ENCODE results near the gene TFB2M.
"Not testable (repeated sequence)": the region's sequence is repeated elsewhere in the genome, so short reads cannot be mapped to it uniquely, and the experiment has no call there.

TFB2M gene

DNA sequence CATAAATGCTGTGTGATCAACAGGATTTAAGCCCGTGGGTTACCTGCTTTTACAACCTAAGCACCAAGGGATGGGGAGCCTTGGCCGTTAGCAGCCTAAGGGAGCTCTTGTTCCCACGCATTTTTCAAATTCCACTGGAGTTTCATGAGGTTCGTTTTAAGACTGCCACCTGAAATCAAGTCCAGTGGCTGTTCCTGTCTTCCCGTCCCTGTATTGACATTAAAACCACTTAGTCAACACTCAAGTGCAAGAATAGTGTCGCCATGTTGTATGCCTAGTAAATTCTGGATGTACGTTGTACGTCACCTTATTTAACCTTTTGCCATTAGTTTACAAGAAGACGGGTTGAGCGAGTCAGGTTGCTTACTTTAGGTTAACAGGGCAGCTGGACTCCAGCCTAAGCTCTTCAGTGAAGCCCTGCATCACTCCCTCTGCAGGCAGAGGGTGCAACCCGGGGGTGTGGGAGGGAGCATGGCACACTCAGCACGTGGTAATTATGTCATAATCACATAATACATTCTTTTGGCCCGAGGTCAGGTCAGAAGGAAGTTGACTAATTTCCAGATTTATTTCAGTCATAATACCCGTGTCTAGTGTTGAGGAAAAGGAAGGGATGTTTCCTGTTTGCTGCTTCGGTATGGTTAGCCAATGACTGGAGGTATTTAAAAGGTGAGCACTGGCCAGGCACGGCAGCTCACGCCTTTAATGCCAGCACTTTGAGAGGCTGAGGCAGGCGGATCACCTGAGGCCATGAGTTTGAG lies 42.7 kb upstream of the TFB2M start:
- TF ChIP-seq, protein P1, sequence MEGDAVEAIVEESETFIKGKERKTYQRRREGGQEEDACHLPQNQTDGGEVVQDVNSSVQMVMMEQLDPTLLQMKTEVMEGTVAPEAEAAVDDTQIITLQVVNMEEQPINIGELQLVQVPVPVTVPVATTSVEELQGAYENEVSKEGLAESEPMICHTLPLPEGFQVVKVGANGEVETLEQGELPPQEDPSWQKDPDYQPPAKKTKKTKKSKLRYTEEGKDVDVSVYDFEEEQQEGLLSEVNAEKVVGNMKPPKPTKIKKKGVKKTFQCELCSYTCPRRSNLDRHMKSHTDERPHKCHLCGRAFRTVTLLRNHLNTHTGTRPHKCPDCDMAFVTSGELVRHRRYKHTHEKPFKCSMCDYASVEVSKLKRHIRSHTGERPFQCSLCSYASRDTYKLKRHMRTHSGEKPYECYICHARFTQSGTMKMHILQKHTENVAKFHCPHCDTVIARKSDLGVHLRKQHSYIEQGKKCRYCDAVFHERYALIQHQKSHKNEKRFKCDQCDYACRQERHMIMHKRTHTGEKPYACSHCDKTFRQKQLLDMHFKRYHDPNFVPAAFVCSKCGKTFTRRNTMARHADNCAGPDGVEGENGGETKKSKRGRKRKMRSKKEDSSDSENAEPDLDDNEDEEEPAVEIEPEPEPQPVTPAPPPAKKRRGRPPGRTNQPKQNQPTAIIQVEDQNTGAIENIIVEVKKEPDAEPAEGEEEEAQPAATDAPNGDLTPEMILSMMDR (IDR thresholded peaks at IDR 0.05; ENCODE audit: insufficient read depth, low read length, poor library complexity, severe bottlenecking), result no peak
- no peak for TF ChIP-seq EZH2phosphoT487 (conservative IDR thresholded peaks at IDR 0.05; ENCODE audit: low read length)
- Histone ChIP-seq H3K27ac (ENCODE audit: low read depth, low read length) (no peak overlapping the region), H3K79me2 (ENCODE audit: insufficient read depth, low read length) (peaks cover 54% of the 10 kb centered on the region), H3K27me3 (ENCODE audit: low read length) (no peaks in the 10 kb centered on the region), H3K9me3 (ENCODE audit: insufficient read depth, low read length) (no peaks in the 10 kb centered on the region), H3K36me3 (ENCODE audit: low read length) (no peaks in the 10 kb centered on the region), H3K9me2 (replicated peaks; ENCODE audit: insufficient read depth, low read length) (no peaks in the 10 kb centered on the region), H4K20me1 (ENCODE audit: low read depth, low read length) (peaks cover 11% of the 10 kb centered on the region; the same call in 1 of the 2 replicates), H3F3A (ENCODE audit: insufficient read depth) (no peaks in the 10 kb centered on the region), H2AFZ (ENCODE audit: low read depth, low read length, severe bottlenecking) (no peak overlapping the region), H3K9ac (ENCODE audit: low read length) (no peak overlapping the region), H3K4me2 (ENCODE audit: low read depth, low read length, poor library complexity, severe bottlenecking) (no peak overlapping the region), H3K4me3 (ENCODE audit: insufficient read depth, low read length, poor library complexity, severe bottlenecking) (no peak overlapping the region)

DNA sequence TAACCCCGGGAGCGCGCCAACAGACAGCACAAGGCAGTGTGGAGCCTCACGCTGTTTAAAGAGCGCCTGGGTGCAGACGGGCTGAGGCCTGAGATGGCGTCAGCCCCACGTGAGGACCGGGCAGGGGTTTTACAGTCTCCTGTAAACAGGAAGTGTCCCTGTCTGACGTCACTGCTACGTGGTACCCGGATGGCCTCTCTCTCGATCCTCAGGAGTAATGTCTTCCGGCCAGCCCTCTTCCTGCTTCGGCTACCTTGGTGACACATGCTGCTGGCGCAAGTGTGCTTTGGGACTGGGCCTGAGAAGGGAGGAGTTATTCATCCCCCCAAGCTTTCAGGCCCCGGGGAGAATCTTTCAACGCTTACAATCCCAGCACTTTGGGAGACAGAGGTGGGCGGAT lies 41.4 kb upstream of the TFB2M start:
- Histone ChIP-seq H4K20me1 (ENCODE audit: low read depth, low read length) (peaks cover 15% of the 10 kb centered on the region; the same call in 1 of the 2 replicates), H2AFZ (ENCODE audit: low read depth, low read length, severe bottlenecking) (no peak overlapping the region), H3K27ac (ENCODE audit: low read depth, low read length) (no peak overlapping the region), H3K79me2 (ENCODE audit: insufficient read depth, low read length) (peaks cover 63% of the 10 kb centered on the region), H3K27me3 (ENCODE audit: low read length) (no peaks in the 10 kb centered on the region), H3K9me3 (ENCODE audit: insufficient read depth, low read length) (no peaks in the 10 kb centered on the region), H3K9ac (ENCODE audit: low read length) (no peak overlapping the region), H3K9me2 (replicated peaks; ENCODE audit: insufficient read depth, low read length) (no peaks in the 10 kb centered on the region), H3K4me3 (ENCODE audit: insufficient read depth, low read length, poor library complexity, severe bottlenecking) (no peak overlapping the region), H3K36me3 (ENCODE audit: low read length) (no peaks in the 10 kb centered on the region), H3F3A (ENCODE audit: insufficient read depth) (no peaks in the 10 kb centered on the region), H3K4me2 (ENCODE audit: low read depth, low read length, poor library complexity, severe bottlenecking) (no peak overlapping the region)
- TF ChIP-seq, protein P1 (IDR thresholded peaks at IDR 0.05; ENCODE audit: insufficient read depth, low read length, poor library complexity, severe bottlenecking), result no peak
- no peak for TF ChIP-seq EZH2phosphoT487 (conservative IDR thresholded peaks at IDR 0.05; ENCODE audit: low read length)

DNA sequence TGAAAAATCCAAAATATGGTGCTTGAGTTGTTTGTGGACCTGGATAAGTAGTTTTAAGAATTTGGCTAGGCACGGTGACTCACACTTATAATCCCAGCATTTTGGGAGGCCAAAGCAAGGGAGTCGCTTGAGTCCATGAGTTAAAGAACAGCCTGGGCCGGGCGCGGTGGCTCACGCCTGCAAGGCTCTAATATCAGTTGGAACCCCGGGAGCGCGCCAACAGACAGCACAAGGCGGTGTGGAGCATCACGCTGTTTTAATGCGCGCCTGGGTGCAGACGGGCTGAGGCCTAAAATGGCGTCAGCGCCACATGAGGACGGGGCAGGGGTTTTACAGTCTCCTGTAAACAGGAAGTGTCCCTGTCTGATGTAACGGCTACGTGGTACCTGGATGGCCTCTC lies 39.2 kb upstream of the TFB2M start:
- not testable (repeated sequence) for H3K27me3 ChIP-seq (ENCODE audit: low read length); H3K4me3 ChIP-seq (ENCODE audit: insufficient read depth, low read length, poor library complexity, severe bottlenecking); H4K20me1 ChIP-seq (ENCODE audit: low read depth, low read length); H3K9ac ChIP-seq (ENCODE audit: low read length); H3K9me2 ChIP-seq (replicated peaks; ENCODE audit: insufficient read depth, low read length); H3K9me3 ChIP-seq (ENCODE audit: insufficient read depth, low read length); H3F3A ChIP-seq (ENCODE audit: insufficient read depth); H3K36me3 ChIP-seq (ENCODE audit: low read length); H3K27ac ChIP-seq (ENCODE audit: low read depth, low read length); H3K4me2 ChIP-seq (ENCODE audit: low read depth, low read length, poor library complexity, severe bottlenecking); H2AFZ ChIP-seq (ENCODE audit: low read depth, low read length, severe bottlenecking)
- H3K79me2 ChIP-seq (ENCODE audit: insufficient read depth, low read length), result peaks cover 56% of the 10 kb centered on the region

- H3K79me2 ChIP-seq (ENCODE audit: insufficient read depth, low read length), result peaks cover 64% of the 10 kb centered on the region
- no peaks in the 10 kb centered on the region for H3K9me3 ChIP-seq (ENCODE audit: insufficient read depth, low read length)
- H3K27me3 ChIP-seq (ENCODE audit: low read length), result no peaks in the 10 kb centered on the region
- H3F3A ChIP-seq (ENCODE audit: insufficient read depth), result no peaks in the 10 kb centered on the region
- H3K36me3 ChIP-seq (ENCODE audit: low read length), result no peaks in the 10 kb centered on the region
- no peak overlapping the region for H2AFZ ChIP-seq (ENCODE audit: low read depth, low read length, severe bottlenecking)
- no peak overlapping the region for H3K4me3 ChIP-seq (ENCODE audit: insufficient read depth, low read length, poor library complexity, severe bottlenecking)
- no peak overlapping the region for H3K9ac ChIP-seq (ENCODE audit: low read length)
- no peak overlapping the region for H3K4me2 ChIP-seq (ENCODE audit: low read depth, low read length, poor library complexity, severe bottlenecking)
- 0 out of 2 replicates have a peak, but pooled peaks cover 4% of the 10 kb centered on the region for H4K20me1 ChIP-seq (ENCODE audit: low read depth, low read length)
- TF ChIP-seq EZH2phosphoT487 (conservative IDR thresholded peaks at IDR 0.05; ENCODE audit: low read length), result no peak
- TF ChIP-seq, protein P1 (IDR thresholded peaks at IDR 0.05; ENCODE audit: insufficient read depth, low read length, poor library complexity, severe bottlenecking), result no peak
- H3K27ac ChIP-seq (ENCODE audit: low read depth, low read length), result no peak overlapping the region
- H3K9me2 ChIP-seq (replicated peaks; ENCODE audit: insufficient read depth, low read length), result no peaks in the 10 kb centered on the region
Observed at GRCh38 chr1:246602194-246602593, 36.1 kb upstream of the TFB2M start.

Measured in SU-DHL-6 (cell line).